GM23338 (cell line): ENCODE data around the gene ACSBG1. TPM values are rescaled to one million over a fixed set of nuclear protein-coding genes. Genes with fewer than 3 reads are reported as not detected.

Source experiments
- ATAC-seq: fragments of 200-7000 bp; cut with Tn5 transposase; 3 replicates; pipeline ENCODE4 v1.9.1; 2020
- DNase-seq: peaks from one replicate; pipeline ENCODE4 v3.0.0-alpha.2; 2015; ENCODE audit warnings: low spot score
- H2AFZ ChIP-seq: fragments of 200-600 bp; sonication (generic); 2 replicates; pipeline ENCODE4 v1.8.0; 2016; ENCODE audit warnings: antibody characterized with exemption, mild to moderate bottlenecking, moderate library complexity
- H3F3A ChIP-seq: fragments of 200-600 bp; sonication (generic); replicated peaks from 2 replicates; pipeline ENCODE4 v1.8.0; 2017; ENCODE audit warnings: antibody characterized with exemption, mixed run types, low read depth
- H3K27ac ChIP-seq: fragments of 200-600 bp; sonication (generic); 2 replicates; pipeline ENCODE4 v1.6.1; 2016; ENCODE audit warnings: low read depth
- H3K27me3 ChIP-seq: fragments of 200-600 bp; sonication (generic); 2 replicates; pipeline ENCODE4 v1.8.0; 2016; ENCODE audit warnings: mild to moderate bottlenecking, mixed run types, moderate library complexity; ENCODE audit not compliant: insufficient read depth
- H3K36me3 ChIP-seq: fragments of 200-600 bp; sonication (generic); 2 replicates; pipeline ENCODE4 v1.8.0; 2016; ENCODE audit warnings: mild to moderate bottlenecking; ENCODE audit not compliant: insufficient read depth
- H3K4me1 ChIP-seq: fragments of 200-600 bp; sonication (generic); 2 replicates; pipeline ENCODE4 v1.8.0; 2016; ENCODE audit warnings: mild to moderate bottlenecking, moderate library complexity; ENCODE audit not compliant: insufficient read depth
- H3K4me2 ChIP-seq: fragments of 200-600 bp; sonication (generic); 2 replicates; pipeline ENCODE4 v1.7.1; 2017; ENCODE audit warnings: mixed run types
- H3K4me3 ChIP-seq: fragments of 200-600 bp; sonication (generic); 2 replicates; pipeline ENCODE4 v1.6.1; 2016; ENCODE audit warnings: mixed run types
- H3K79me2 ChIP-seq: fragments of 200-600 bp; sonication (generic); replicated peaks from 2 replicates; pipeline ENCODE4 v1.8.0; 2017; ENCODE audit warnings: mild to moderate bottlenecking; ENCODE audit not compliant: insufficient read depth
- H3K9me2 ChIP-seq: fragments of 200-600 bp; sonication (generic); 2 replicates; pipeline ENCODE4 v1.8.0; 2017; ENCODE audit not compliant: insufficient read depth
- H4K20me1 ChIP-seq: fragments of 200-600 bp; sonication (generic); replicated peaks from 2 replicates; pipeline ENCODE4 v1.8.0; 2017; ENCODE audit warnings: mild to moderate bottlenecking; ENCODE audit not compliant: insufficient read depth
- H3K27ac Mint-ChIP-seq: 2 replicates; pipeline ENCODE4 v1.8.0; 2020; ENCODE audit warnings: inconsistent platforms, mild to moderate bottlenecking, moderate library complexity, mixed read lengths
- H3K27me3 Mint-ChIP-seq: 3 replicates; pipeline ENCODE4 v1.8.0; 2022; ENCODE audit warnings: low read depth, mild to moderate bottlenecking, moderate library complexity, mixed read lengths, inconsistent platforms; ENCODE audit not compliant: insufficient read depth, poor library complexity
- H3K36me3 Mint-ChIP-seq: 3 replicates; pipeline ENCODE4 v1.8.0; 2021; ENCODE audit warnings: low read depth, mild to moderate bottlenecking, inconsistent platforms, moderate library complexity, mixed read lengths
- H3K4me1 Mint-ChIP-seq: 3 replicates; pipeline ENCODE4 v1.8.0; 2020; ENCODE audit warnings: mild to moderate bottlenecking, inconsistent platforms, mixed read lengths
- H3K4me3 Mint-ChIP-seq: 3 replicates; pipeline ENCODE4 v1.8.0; 2021; ENCODE audit warnings: moderate library complexity, mild to moderate bottlenecking, inconsistent platforms, mixed read lengths
- H3K9me3 Mint-ChIP-seq: 3 replicates; pipeline ENCODE4 v1.8.0; 2020; ENCODE audit warnings: moderate library complexity, mild to moderate bottlenecking, inconsistent platforms, mixed read lengths
- EZH2 ChIP-seq: fragments of 200-600 bp; sonication (generic); IDR thresholded peaks from one replicate; pipeline ENCODE4 v1.8.0; 2017; ENCODE audit warnings: antibody characterized with exemption, mild to moderate bottlenecking, low read depth; ENCODE audit not compliant: unreplicated experiment
- EZH2phosphoT487 ChIP-seq: fragments of 200-600 bp; sonication (generic); IDR thresholded peaks from one replicate; pipeline ENCODE4 v1.8.1; 2018; ENCODE audit warnings: antibody characterized with exemption; ENCODE audit not compliant: unreplicated experiment
- JUNB ChIP-seq: IDR thresholded peaks from one replicate; pipeline ENCODE4 v1.6.1; 2016; ENCODE audit warnings: antibody characterized with exemption; ENCODE audit not compliant: unreplicated experiment
- POLR2AphosphoS5 ChIP-seq: IDR thresholded peaks from 2 replicates; pipeline ENCODE4 v1.6.1; 2016; ENCODE audit warnings: antibody characterized with exemption, low read depth
- STAT1 ChIP-seq: IDR thresholded peaks from one replicate; pipeline ENCODE4 v1.6.1; 2016; ENCODE audit warnings: antibody characterized with exemption; ENCODE audit not compliant: unreplicated experiment
- ZNF114 ChIP-seq: fragments of 250-450 bp; sonication (Bioruptor Pico); IDR thresholded peaks from 2 replicates; pipeline ENCODE4 v1.5.0; 2020; ENCODE audit warnings: mild to moderate bottlenecking, moderate library complexity
- ZNF331 ChIP-seq: fragments of 250-450 bp; sonication (Bioruptor Pico); IDR thresholded peaks from 2 replicates; pipeline ENCODE4 v1.5.0; 2020; ENCODE audit warnings: low read depth, mild to moderate bottlenecking, moderate library complexity
- polyA plus RNA-seq: library from polyadenylated mRNA; unstranded; fragments of >200 nt; fragmentation: Nextera tagmentation; extraction: Ambion mirVana; gene quantifications from 2 replicates; pipeline ENCODE4 v1.2.1, GENCODE V29; 2016
- total RNA-seq: library from RNA; depleted of rRNA; stranded (reverse); fragments of >200 nt; shearing (Covaris generic); gene quantifications from 2 replicates; pipeline ENCODE4 v1.2.3, GENCODE V29; 2014
- TF ChIP-seq, protein P1 (sequence below): IDR thresholded peaks from 2 replicates; pipeline ENCODE4 v1.6.1; 2016; ENCODE audit warnings: antibody characterized with exemption
- TF ChIP-seq, protein P2 (sequence below): fragments of 250-450 bp; sonication (Bioruptor Pico); IDR thresholded peaks from 2 replicates; pipeline ENCODE4 v1.5.0; 2020; ENCODE audit warnings: mild to moderate bottlenecking, moderate library complexity
- TF ChIP-seq, protein P3 (sequence below): IDR thresholded peaks from one replicate; pipeline ENCODE4 v1.6.1; 2018; ENCODE audit warnings: antibody characterized with exemption; ENCODE audit not compliant: unreplicated experiment

Gene ACSBG1
- total and polyA plus RNA-seq, 2 experiments from 2014 or later, result 1.9 to 10.0 TPM

DNA sequence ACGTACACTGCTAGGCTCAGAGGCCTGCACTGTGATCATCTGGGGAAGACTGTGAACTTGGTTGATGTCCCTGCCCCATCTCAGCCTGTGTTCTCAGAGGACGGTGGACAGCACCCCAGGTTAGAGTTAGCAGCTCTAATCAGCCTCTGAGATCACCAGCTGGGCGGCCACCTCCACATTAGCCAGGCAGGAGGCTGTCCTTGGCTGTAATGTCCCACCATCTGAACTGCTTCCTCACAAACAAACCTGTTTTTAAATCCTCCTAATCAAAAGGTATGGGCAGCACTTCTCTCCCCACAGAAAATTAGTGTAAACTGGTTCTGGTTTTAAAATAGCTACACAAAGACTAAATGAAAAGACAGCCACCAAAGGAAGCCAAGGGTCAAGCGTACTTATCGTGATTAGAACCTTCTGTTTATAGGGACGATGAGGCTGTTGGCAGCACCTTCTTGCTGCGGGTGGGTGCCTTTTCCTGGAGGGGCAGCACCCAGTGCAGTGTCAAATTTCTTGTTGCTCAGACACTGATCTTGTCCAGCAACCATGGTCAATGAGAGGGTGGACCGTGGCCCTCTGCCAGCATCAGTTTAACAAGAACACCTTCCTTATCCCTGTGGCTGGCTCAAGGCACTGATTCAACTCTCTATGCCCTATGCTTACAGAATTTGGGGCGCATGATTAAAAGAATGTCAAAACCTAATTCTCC is 24.6 kb downstream of the ACSBG1 start:
- no peak overlapping the region for H2AFZ ChIP-seq
- H4K20me1 ChIP-seq, result no peaks in the 10 kb centered on the region
- Mint-ChIP-seq H3K4me1 (peaks cover 9% of the 10 kb centered on the region), H3K27ac (no peak overlapping the region), H3K9me3 (no peaks in the 10 kb centered on the region), H3K36me3 (no peaks in the 10 kb centered on the region), H3K4me3 (no peak overlapping the region), H3K27me3 (peaks cover 16% of the 10 kb centered on the region)
- 0 out of 2 replicates have a peak, but pooled peaks cover under 1% of the 10 kb centered on the region for H3K4me1 ChIP-seq
- H3K27me3 ChIP-seq, result no peaks in the 10 kb centered on the region
- ATAC-seq (no peak), DNase-seq (no peak)
- TF ChIP-seq EZH2 (no peak), POLR2AphosphoS5 (no peak), JUNB (no peak), STAT1 (no peak), EZH2phosphoT487 (no peak), ZNF331 (CRISPR knock-in tag) (no peak), ZNF114 (CRISPR knock-in tag) (no peak)
- TF ChIP-seq, protein P1, sequence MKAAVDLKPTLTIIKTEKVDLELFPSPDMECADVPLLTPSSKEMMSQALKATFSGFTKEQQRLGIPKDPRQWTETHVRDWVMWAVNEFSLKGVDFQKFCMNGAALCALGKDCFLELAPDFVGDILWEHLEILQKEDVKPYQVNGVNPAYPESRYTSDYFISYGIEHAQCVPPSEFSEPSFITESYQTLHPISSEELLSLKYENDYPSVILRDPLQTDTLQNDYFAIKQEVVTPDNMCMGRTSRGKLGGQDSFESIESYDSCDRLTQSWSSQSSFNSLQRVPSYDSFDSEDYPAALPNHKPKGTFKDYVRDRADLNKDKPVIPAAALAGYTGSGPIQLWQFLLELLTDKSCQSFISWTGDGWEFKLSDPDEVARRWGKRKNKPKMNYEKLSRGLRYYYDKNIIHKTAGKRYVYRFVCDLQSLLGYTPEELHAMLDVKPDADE, result no peak
- TF ChIP-seq, protein P2, sequence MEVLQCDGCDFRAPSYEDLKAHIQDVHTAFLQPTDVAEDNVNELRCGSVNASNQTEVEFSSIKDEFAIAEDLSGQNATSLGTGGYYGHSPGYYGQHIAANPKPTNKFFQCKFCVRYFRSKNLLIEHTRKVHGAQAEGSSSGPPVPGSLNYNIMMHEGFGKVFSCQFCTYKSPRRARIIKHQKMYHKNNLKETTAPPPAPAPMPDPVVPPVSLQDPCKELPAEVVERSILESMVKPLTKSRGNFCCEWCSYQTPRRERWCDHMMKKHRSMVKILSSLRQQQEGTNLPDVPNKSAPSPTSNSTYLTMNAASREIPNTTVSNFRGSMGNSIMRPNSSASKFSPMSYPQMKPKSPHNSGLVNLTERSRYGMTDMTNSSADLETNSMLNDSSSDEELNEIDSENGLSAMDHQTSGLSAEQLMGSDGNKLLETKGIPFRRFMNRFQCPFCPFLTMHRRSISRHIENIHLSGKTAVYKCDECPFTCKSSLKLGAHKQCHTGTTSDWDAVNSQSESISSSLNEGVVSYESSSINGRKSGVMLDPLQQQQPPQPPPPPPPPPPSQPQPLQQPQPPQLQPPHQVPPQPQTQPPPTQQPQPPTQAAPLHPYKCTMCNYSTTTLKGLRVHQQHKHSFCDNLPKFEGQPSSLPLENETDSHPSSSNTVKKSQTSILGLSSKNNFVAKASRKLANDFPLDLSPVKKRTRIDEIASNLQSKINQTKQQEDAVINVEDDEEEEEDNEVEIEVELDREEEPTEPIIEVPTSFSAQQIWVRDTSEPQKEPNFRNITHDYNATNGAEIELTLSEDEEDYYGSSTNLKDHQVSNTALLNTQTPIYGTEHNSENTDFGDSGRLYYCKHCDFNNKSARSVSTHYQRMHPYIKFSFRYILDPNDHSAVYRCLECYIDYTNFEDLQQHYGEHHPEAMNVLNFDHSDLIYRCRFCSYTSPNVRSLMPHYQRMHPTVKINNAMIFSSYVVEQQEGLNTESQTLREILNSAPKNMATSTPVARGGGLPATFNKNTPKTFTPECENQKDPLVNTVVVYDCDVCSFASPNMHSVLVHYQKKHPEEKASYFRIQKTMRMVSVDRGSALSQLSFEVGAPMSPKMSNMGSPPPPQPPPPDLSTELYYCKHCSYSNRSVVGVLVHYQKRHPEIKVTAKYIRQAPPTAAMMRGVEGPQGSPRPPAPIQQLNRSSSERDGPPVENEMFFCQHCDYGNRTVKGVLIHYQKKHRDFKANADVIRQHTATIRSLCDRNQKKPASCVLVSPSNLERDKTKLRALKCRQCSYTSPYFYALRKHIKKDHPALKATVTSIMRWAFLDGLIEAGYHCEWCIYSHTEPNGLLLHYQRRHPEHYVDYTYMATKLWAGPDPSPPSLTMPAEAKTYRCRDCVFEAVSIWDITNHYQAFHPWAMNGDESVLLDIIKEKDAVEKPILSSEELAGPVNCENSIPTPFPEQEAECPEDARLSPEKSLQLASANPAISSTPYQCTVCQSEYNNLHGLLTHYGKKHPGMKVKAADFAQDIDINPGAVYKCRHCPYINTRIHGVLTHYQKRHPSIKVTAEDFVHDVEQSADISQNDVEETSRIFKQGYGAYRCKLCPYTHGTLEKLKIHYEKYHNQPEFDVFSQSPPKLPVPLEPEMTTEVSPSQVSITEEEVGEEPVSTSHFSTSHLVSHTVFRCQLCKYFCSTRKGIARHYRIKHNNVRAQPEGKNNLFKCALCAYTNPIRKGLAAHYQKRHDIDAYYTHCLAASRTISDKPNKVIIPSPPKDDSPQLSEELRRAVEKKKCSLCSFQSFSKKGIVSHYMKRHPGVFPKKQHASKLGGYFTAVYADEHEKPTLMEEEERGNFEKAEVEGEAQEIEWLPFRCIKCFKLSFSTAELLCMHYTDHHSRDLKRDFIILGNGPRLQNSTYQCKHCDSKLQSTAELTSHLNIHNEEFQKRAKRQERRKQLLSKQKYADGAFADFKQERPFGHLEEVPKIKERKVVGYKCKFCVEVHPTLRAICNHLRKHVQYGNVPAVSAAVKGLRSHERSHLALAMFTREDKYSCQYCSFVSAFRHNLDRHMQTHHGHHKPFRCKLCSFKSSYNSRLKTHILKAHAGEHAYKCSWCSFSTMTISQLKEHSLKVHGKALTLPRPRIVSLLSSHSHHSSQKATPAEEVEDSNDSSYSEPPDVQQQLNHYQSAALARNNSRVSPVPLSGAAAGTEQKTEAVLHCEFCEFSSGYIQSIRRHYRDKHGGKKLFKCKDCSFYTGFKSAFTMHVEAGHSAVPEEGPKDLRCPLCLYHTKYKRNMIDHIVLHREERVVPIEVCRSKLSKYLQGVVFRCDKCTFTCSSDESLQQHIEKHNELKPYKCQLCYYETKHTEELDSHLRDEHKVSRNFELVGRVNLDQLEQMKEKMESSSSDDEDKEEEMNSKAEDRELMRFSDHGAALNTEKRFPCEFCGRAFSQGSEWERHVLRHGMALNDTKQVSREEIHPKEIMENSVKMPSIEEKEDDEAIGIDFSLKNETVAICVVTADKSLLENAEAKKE, result no peak
- TF ChIP-seq, protein P3, sequence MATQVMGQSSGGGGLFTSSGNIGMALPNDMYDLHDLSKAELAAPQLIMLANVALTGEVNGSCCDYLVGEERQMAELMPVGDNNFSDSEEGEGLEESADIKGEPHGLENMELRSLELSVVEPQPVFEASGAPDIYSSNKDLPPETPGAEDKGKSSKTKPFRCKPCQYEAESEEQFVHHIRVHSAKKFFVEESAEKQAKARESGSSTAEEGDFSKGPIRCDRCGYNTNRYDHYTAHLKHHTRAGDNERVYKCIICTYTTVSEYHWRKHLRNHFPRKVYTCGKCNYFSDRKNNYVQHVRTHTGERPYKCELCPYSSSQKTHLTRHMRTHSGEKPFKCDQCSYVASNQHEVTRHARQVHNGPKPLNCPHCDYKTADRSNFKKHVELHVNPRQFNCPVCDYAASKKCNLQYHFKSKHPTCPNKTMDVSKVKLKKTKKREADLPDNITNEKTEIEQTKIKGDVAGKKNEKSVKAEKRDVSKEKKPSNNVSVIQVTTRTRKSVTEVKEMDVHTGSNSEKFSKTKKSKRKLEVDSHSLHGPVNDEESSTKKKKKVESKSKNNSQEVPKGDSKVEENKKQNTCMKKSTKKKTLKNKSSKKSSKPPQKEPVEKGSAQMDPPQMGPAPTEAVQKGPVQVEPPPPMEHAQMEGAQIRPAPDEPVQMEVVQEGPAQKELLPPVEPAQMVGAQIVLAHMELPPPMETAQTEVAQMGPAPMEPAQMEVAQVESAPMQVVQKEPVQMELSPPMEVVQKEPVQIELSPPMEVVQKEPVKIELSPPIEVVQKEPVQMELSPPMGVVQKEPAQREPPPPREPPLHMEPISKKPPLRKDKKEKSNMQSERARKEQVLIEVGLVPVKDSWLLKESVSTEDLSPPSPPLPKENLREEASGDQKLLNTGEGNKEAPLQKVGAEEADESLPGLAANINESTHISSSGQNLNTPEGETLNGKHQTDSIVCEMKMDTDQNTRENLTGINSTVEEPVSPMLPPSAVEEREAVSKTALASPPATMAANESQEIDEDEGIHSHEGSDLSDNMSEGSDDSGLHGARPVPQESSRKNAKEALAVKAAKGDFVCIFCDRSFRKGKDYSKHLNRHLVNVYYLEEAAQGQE, result no peak
- no peak overlapping the region for H3K4me2 ChIP-seq
- no peaks in the 10 kb centered on the region for H3K79me2 ChIP-seq
- H3K27ac ChIP-seq, result no peak overlapping the region
- no peaks in the 10 kb centered on the region for H3K36me3 ChIP-seq
- no peaks in the 10 kb centered on the region for H3K9me2 ChIP-seq
- no peak overlapping the region for H3K4me3 ChIP-seq
- no peaks in the 10 kb centered on the region for H3F3A ChIP-seq
